Suprapubic skin (tissue), 4 donors: ENCODE data around the gene DEUP1. TPM values are rescaled to one million over a fixed set of nuclear protein-coding genes. Genes with fewer than 3 reads are reported as not detected.
"Not testable (repeated sequence)": the region's sequence is repeated elsewhere in the genome, so short reads cannot be mapped to it uniquely, and the experiment has no call there.

ENCODE experiments used
- DNase-seq, 2 donors: peaks; one replicate each; pipeline ENCODE4 v3.0.0-alpha.2; 2019; ENCODE audit warnings: low spot score in 2 of 2
- H3K27ac ChIP-seq: fragments of 200-600 bp; sonication (generic); one replicate; pipeline ENCODE4 v1.5.1; 2019
- H3K27me3 ChIP-seq: fragments of 200-600 bp; sonication (generic); one replicate; pipeline ENCODE4 v1.5.1; 2019
- H3K36me3 ChIP-seq: fragments of 200-600 bp; sonication (generic); one replicate; pipeline ENCODE4 v1.5.1; 2019
- H3K4me1 ChIP-seq: fragments of 200-600 bp; sonication (generic); one replicate; pipeline ENCODE4 v1.5.1; 2019
- H3K4me3 ChIP-seq: fragments of 200-600 bp; sonication (generic); one replicate; pipeline ENCODE4 v1.5.1; 2019; ENCODE audit warnings: mild to moderate bottlenecking
- H3K9me3 ChIP-seq: fragments of 200-600 bp; sonication (generic); one replicate; pipeline ENCODE4 v1.5.1; 2019
- CTCF ChIP-seq, 2 donors: fragments of 200-600 bp in 1 of 2; fragments of 450-650 bp in 1 of 2; sonication (generic) in 1 of 2; IDR thresholded peaks; one replicate each; pipeline ENCODE4 v1.5.1; 2016 to 2019; ENCODE audit warnings: antibody characterized with exemption in 2 of 2, mild to moderate bottlenecking in 1 of 2, moderate library complexity in 1 of 2
- EP300 ChIP-seq: sonication (generic); formaldehyde crosslinking; IDR thresholded peaks from one replicate; pipeline ENCODE4 v1.6.1; 2017; ENCODE audit warnings: antibody characterized with exemption
- POLR2A ChIP-seq, 2 donors: fragments of 450-650 bp; IDR thresholded peaks; one replicate each; pipeline ENCODE4 v1.6.1; 2017; ENCODE audit warnings: antibody characterized with exemption in 2 of 2, mild to moderate bottlenecking in 2 of 2, moderate library complexity in 2 of 2
- POLR2AphosphoS5 ChIP-seq, 3 donors: sonication (generic); formaldehyde crosslinking; IDR thresholded peaks; one replicate each; pipeline ENCODE4 v1.6.1; 2017; ENCODE audit warnings: antibody characterized with exemption in 3 of 3
- WGBS: methylation state at CpG from one replicate; pipeline ENCODE4 v1.1.5; 2018; 5-methylcytosine and 5-hydroxymethylcytosine counted together
- total RNA-seq, 4 donors: library from RNA; depleted of rRNA; stranded (reverse); fragments of >200 nt; gene quantifications; one replicate each; pipeline ENCODE4 v1.1.0, GENCODE V29; 2016

Gene DEUP1
- total RNA-seq, 4 donors from 2014 or later: not detected

- no peak overlapping the region for H3K27ac ChIP-seq
- DNase-seq: no peak
- 86% methylated on average over 2 of the region's 2 CpGs for WGBS
- no peak overlapping the region for H3K4me3 ChIP-seq
- H3K4me1 ChIP-seq: no peaks in the 10 kb centered on the region
- no peak for TF ChIP-seq POLR2AphosphoS5 (IDR thresholded peaks at IDR 0.05)
- no peak for TF ChIP-seq CTCF (IDR thresholded peaks at IDR 0.05)
- no peak for TF ChIP-seq EP300
- TF ChIP-seq POLR2A (IDR thresholded peaks at IDR 0.05): no peak
- no peaks in the 10 kb centered on the region for H3K9me3 ChIP-seq
- H3K36me3 ChIP-seq: no peaks in the 10 kb centered on the region
- no peaks in the 10 kb centered on the region for H3K27me3 ChIP-seq
Measured at GRCh38 chr11:93407777-93408401, 77.3 kb downstream of the DEUP1 start.

- no peak for TF ChIP-seq CTCF (IDR thresholded peaks at IDR 0.05)
- no peak for TF ChIP-seq EP300
- TF ChIP-seq POLR2AphosphoS5 (IDR thresholded peaks at IDR 0.05): no peak
- no peak for TF ChIP-seq POLR2A (IDR thresholded peaks at IDR 0.05)
- no peak for DNase-seq
- H3K27ac ChIP-seq: no peak overlapping the region
- no peaks in the 10 kb centered on the region for H3K4me1 ChIP-seq
- WGBS: 80% methylated on average over 3 of the region's 3 CpGs
- H3K9me3 ChIP-seq: no peaks in the 10 kb centered on the region
- H3K36me3 ChIP-seq: no peaks in the 10 kb centered on the region
- no peaks in the 10 kb centered on the region for H3K27me3 ChIP-seq
- no peak overlapping the region for H3K4me3 ChIP-seq
Measured at GRCh38 chr11:93410441-93410840, 79.9 kb downstream of the DEUP1 start.

- TF ChIP-seq EP300 (no peak), CTCF (IDR thresholded peaks at IDR 0.05) (no peak), POLR2AphosphoS5 (IDR thresholded peaks at IDR 0.05) (no peak)
- H3K4me1 ChIP-seq: no peaks in the 10 kb centered on the region
- H3K27me3 ChIP-seq: no peaks in the 10 kb centered on the region
- no peak overlapping the region for H3K4me3 ChIP-seq
- no peaks in the 10 kb centered on the region for H3K36me3 ChIP-seq
- no peak for DNase-seq
- H3K27ac ChIP-seq: no peak overlapping the region
- H3K9me3 ChIP-seq: no peaks in the 10 kb centered on the region
Measured at GRCh38 chr11:93411705-93412104, 81.2 kb downstream of the DEUP1 start.

GRCh38 chr11:93432247-93432646 is 101.7 kb downstream of the DEUP1 start:
- Histone ChIP-seq H3K36me3 (no peaks in the 10 kb centered on the region), H3K9me3 (no peaks in the 10 kb centered on the region), H3K27me3 (no peaks in the 10 kb centered on the region), H3K4me1 (no peaks in the 10 kb centered on the region), H3K27ac (no peak overlapping the region), H3K4me3 (no peak overlapping the region)
- no peak for TF ChIP-seq POLR2AphosphoS5 (IDR thresholded peaks at IDR 0.05)
- no peak for TF ChIP-seq EP300
- TF ChIP-seq CTCF (IDR thresholded peaks at IDR 0.05): no peak
- no peak for TF ChIP-seq POLR2A (IDR thresholded peaks at IDR 0.05)
- no peak for DNase-seq
- WGBS: 77% methylated on average over 3 of the region's 3 CpGs

GRCh38 chr11:93443232-93443631 is 112.7 kb downstream of the DEUP1 start:
- not testable (repeated sequence) for DNase-seq, H3K4me3 ChIP-seq, H3K36me3 ChIP-seq, H3K27ac ChIP-seq, H3K4me1 ChIP-seq, H3K9me3 ChIP-seq, H3K27me3 ChIP-seq
- 94% methylated on average over 2 of the region's 2 CpGs for WGBS

GRCh38 chr11:93444617-93445073 is 114.1 kb downstream of the DEUP1 start:
- Histone ChIP-seq H3K4me3 (no peak overlapping the region), H3K27me3 (no peaks in the 10 kb centered on the region), H3K27ac (no peak overlapping the region), H3K9me3 (no peaks in the 10 kb centered on the region), H3K4me1 (no peaks in the 10 kb centered on the region), H3K36me3 (no peaks in the 10 kb centered on the region)
- TF ChIP-seq CTCF (IDR thresholded peaks at IDR 0.05): no peak
- TF ChIP-seq EP300: no peak
- no peak for TF ChIP-seq POLR2A (IDR thresholded peaks at IDR 0.05)
- no peak for TF ChIP-seq POLR2AphosphoS5 (IDR thresholded peaks at IDR 0.05)
- WGBS: 79% methylated on average over 3 of the region's 8 CpGs
- no peak for DNase-seq
